Breast epithelium (tissue), 3 donors: ENCODE data around the gene NTRK2.

Experiments
- CTCF ChIP-seq, 3 donors: fragments of 450-650 bp; IDR thresholded peaks; one replicate each; pipeline ENCODE4 v1.5.1; 2016 to 2017; ENCODE audit warnings: antibody characterized with exemption in 3 of 3, mild to moderate bottlenecking in 3 of 3, moderate library complexity in 3 of 3
- POLR2A ChIP-seq: fragments of 450-650 bp; IDR thresholded peaks from one replicate; pipeline ENCODE4 v1.6.1; 2016; ENCODE audit warnings: antibody characterized with exemption, mild to moderate bottlenecking, moderate library complexity

DNA sequence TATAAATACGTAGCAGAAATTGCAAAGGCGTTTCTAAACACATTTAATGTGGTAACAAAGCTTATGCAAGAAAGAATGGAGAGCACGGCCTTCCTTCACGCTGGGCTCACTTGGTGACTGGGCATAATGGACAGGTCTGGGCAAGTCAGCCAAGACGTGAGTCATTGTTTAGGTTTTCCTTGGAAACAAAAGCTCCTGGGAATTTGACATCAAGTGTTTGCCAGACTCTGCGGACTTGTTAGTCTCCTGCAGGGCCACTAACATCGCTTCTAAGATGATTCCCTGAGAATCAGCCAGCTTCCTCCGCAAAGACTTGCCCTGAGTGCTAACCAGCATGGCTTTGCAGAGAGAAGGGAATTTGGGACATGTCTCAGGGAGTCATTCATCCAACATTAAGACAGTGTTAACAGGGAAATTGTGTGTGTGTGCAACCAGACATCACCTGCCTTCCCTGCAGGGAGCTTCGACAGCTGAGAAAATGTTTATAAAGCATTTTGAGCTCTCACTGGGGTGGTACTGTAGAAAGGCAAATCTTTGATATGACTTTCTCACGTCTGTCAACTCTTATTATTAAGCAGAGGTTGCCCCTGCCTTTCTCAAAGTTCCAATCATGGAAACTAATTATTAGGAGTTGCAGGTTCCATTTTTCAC lies 182.5 kb downstream of the NTRK2 start:
- TF ChIP-seq POLR2A (no peak), CTCF (IDR thresholded peaks at IDR 0.05) (no peak)
